ENCODE measurements around the gene LGI4. TPM values are rescaled to one million over a fixed set of nuclear protein-coding genes. Genes with fewer than 3 reads are reported as not detected.

Gene LGI4
- total RNA-seq = under 1 TPM; 0.66 to 0.67 TPM

DNA sequence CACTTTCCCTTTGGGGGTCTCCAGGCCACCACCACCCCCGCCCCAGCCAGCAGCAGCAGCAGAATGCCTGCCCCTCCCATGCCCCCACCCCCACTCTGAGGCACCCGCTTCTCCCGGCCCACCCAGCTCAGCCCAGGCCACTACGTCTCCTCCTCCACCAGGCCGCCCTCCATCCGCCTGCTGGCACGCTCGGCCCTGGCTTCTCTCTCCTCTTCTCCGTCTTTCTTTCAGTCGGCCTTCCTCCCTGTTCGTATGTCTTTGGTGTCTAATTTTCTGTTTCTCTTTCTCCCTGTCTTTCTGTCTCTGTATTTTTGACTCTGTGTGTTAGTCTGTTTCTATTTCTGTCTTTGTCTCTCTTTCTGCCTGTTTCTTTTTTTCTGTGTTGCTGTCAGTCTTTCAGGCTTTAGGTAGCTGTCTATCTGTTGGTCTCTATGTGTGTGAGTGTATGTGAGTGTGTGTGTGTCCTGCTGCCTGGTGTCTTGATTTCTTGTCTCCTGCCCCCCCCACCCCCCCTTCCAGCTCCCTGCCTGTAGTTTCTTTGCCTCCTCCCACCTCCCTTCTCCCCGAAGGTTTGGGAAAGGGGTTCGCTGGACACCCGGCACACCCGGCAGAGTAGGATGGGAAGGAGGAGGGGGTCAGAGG lies at the start of gene LGI4:
Gene LGI4 (minus strand): TSS at position 459 of the 642 bp plus-strand sequence. CDS start 379 bp downstream, at position 80.
- peaks cover 4% of the 10 kb centered on the region for H3K4me1 Mint-ChIP-seq
- H3K27me3 Mint-ChIP-seq = no peaks in the 10 kb centered on the region
- CTCF ChIA-PET = interaction anchor here (0.7 to 3.2 kb wide), 6 partner anchors 11 to 814 kb away, joined by 3 to 30 read pairs (median 8); partner anchors contain the start of gene FXYD5
- POLR2A ChIA-PET = interaction anchor here (0.5 kb wide), 1 partner anchor 36 kb away, joined by 3 read pairs; no protein-coding TSS in a partner anchor
- no peak within 1 kb of the TSS for H3K27ac Mint-ChIP-seq
- no peak within 1 kb of the TSS for H3K4me3 Mint-ChIP-seq
- peaks cover 7% of the 10 kb centered on the region for H3K9me3 Mint-ChIP-seq (ENCODE audit: low read depth)
- H3K36me3 Mint-ChIP-seq (ENCODE audit: low read depth) = no peaks in the 10 kb centered on the region
- no peak for DNase-seq
- ATAC-seq = no peak
- intact Hi-C loops (cut with DNase I, micrococcal nuclease) = loop anchor here (1.0 to 5.0 kb wide), 2 partner anchors 67 to 87 kb away; no protein-coding TSS in a partner anchor

DNA sequence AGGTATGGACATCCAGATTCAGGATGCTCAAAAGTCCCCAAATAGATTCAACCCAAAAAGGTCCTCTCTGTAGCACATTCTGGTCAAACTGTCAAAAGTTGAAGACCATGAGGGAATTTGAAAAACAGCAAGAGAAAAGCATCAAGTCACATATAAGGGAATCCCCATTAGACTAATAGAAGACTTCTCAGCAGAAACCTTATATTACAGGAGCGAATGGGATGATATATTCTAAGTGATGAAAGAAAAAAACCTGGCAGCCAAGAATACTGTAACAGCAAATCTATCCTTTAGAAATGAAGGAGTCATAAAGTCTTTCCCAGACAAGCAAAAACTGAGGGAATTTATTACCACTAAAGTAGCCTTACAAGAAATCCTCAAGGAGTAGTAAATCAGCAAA lies 49.4 kb upstream of the LGI4 start:
- intact Hi-C loops (cut with DNase I, micrococcal nuclease) = no loop called here
- Mint-ChIP-seq H3K4me3 (no peak overlapping the region), H3K27me3 (no peaks in the 10 kb centered on the region), H3K9me3 (ENCODE audit: low read depth) (peaks cover 9% of the 10 kb centered on the region), H3K36me3 (ENCODE audit: low read depth) (no peaks in the 10 kb centered on the region), H3K4me1 (peaks cover 15% of the 10 kb centered on the region), H3K27ac (no peak overlapping the region)
- POLR2A ChIA-PET = interaction anchor here (1.2 kb wide), 1 partner anchor 22 kb away, joined by 6 read pairs; no protein-coding TSS in a partner anchor
- DNase-seq (no peak), ATAC-seq (no peak)
- CTCF ChIA-PET = interaction anchor here (0.8 kb wide), 1 partner anchor 10 kb away, joined by 3 read pairs; no protein-coding TSS in a partner anchor

DNA sequence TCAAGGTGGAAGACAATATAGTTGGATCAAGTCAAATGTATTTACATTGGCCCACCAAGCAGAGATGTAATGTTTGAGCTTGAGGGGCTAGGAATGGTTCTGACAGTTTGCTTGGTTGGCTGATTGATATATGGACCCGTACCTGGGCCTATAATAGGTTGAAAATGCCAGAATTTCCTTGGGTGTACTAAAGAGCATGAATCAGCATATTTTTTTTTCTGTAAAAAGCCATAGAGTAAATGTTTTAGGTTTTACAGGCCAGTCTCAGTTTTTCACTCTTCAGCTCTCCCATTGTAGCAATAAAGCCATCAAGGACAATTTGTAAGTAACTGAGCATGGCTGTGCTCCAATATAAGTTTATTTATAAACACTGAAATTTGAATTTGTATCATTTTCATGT lies 46.5 kb upstream of the LGI4 start:
- ChIA-PET POLR2A (no interaction called here), CTCF (interaction anchor here (1.0 to 2.4 kb wide), 2 partner anchors 9 to 10 kb away, joined by 4 to 7 read pairs; no protein-coding TSS in a partner anchor)
- ATAC-seq (no peak), DNase-seq (no peak)
- no peak overlapping the region for H3K4me3 Mint-ChIP-seq
- no peaks in the 10 kb centered on the region for H3K36me3 Mint-ChIP-seq (ENCODE audit: low read depth)
- peaks cover 13% of the 10 kb centered on the region for H3K9me3 Mint-ChIP-seq (ENCODE audit: low read depth)
- H3K4me1 Mint-ChIP-seq = peaks cover 27% of the 10 kb centered on the region
- no peak overlapping the region for H3K27ac Mint-ChIP-seq
- no peaks in the 10 kb centered on the region for H3K27me3 Mint-ChIP-seq
- intact Hi-C loops (cut with DNase I, micrococcal nuclease) = no loop called here

DNA sequence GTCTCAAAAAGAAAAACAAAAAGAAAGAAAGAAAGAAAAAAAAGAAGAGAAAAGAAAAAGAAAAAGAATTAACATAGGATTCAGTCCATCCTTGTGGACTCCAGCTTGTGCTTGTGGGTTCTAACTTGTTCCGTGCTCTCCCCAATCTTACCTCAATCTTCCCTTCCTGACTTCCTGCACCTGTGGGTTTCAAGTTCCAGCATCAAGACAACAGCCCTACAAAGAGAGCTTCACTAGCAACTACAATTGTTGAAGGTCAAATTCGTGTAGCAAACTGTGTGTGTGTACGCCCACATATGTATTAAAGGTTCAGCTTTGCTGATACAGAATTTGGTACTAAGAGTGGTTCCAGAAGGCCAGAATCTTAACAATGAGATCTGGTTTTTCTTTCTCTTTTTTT lies 45.0 kb upstream of the LGI4 start:
- Mint-ChIP-seq H3K4me3 (peak overlapping the region; percentile 2), H3K27me3 (no peaks in the 10 kb centered on the region), H3K36me3 (ENCODE audit: low read depth) (no peaks in the 10 kb centered on the region), H3K9me3 (ENCODE audit: low read depth) (peaks cover 13% of the 10 kb centered on the region), H3K27ac (peak overlapping the region; percentile 7), H3K4me1 (peaks cover 28% of the 10 kb centered on the region)
- no peak for ATAC-seq
- ChIA-PET CTCF (interaction anchor here (0.7 to 2.4 kb wide), 5 partner anchors 12 to 44 kb away, joined by 4 to 7 read pairs (median 4); partner anchors contain the start of gene FXYD5), POLR2A (interaction anchor here (1.1 kb wide), 1 partner anchor 9 kb away, joined by 4 read pairs; no protein-coding TSS in a partner anchor)
- no peak for DNase-seq
- intact Hi-C loops (cut with DNase I, micrococcal nuclease) = no loop called here

DNA sequence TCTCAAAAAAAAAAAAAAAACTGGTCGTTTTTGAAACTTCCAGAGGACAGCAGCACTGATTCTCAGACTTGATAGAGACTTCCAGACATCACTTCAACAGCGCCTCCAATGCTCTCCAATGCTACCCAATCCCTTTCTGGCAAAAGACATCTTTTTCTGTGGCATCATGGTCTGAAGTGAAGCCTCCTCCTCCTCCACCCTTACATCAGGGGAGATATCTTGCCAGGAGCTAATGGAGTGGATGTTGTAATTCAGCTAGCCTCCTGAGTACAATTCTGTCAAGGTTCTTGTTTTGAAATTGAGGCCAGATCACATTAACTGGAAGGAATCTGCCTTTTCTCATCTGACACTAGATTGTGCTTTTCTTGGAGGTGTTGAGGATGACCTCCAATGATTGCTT lies 43.8 kb upstream of the LGI4 start:
- ChIA-PET CTCF (interaction anchor here (0.6 to 2.1 kb wide), 3 partner anchors 25 to 126 kb away, joined by 3 to 6 read pairs (median 4); partner anchors contain the start of gene FXYD5), POLR2A (interaction anchor here (1.1 kb wide), 1 partner anchor 8 kb away, joined by 4 read pairs; no protein-coding TSS in a partner anchor)
- Mint-ChIP-seq H3K27ac (no peak overlapping the region), H3K9me3 (ENCODE audit: low read depth) (peaks cover 6% of the 10 kb centered on the region), H3K4me1 (peaks cover 23% of the 10 kb centered on the region), H3K4me3 (no peak overlapping the region), H3K36me3 (ENCODE audit: low read depth) (no peaks in the 10 kb centered on the region), H3K27me3 (no peaks in the 10 kb centered on the region)
- DNase-seq (no peak), ATAC-seq (no peak)
- intact Hi-C loops (cut with DNase I, micrococcal nuclease) = no loop called here

DNA sequence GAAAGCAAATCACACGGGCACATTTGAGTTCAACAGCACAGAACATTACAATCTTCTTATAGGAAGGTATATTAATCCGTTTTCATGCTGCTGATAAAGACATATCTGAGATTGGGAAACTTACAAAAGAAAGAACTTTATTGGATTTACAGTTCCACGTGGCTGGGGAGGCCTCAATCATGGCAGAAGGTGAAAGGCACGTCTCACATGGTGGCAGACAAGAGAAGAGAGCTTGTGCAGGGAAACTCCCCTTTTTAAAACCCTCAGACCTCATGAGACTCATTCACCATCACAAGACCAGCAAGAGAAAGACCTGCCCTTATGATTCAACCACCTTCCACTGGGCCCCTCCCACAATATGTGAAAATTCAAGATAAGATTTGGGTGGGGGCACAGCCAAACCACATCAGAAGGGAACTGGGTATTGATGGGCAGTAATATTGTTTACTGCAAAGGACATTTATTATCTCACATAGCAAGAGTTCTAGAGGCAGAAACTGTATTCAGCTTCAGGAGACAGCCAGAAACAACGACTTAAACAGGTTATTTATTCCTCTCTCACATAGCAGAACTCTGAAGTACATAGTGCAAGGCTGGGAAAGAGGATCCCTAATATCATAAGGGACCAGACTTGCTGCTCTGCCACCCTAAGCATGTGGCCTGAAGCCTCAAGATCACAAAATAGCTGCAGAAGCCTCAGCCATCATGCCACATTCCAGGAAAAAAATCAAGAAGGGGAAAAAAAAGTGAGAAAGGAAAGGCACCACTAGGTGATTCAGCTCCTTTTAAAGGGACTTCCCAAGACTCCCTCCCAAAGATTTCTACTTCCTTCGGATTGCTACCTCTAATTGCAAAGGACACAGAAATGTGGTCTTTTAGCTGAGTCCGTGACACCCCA lies 42.8 kb upstream of the LGI4 start:
- Mint-ChIP-seq H3K27me3 (no peaks in the 10 kb centered on the region), H3K27ac (no peak overlapping the region), H3K4me1 (peaks cover 23% of the 10 kb centered on the region), H3K4me3 (no peak overlapping the region), H3K36me3 (ENCODE audit: low read depth) (peaks cover 3% of the 10 kb centered on the region), H3K9me3 (ENCODE audit: low read depth) (peaks cover 4% of the 10 kb centered on the region)
- intact Hi-C loops (cut with DNase I, micrococcal nuclease) = no loop called here
- ChIA-PET POLR2A (interaction anchor here (0.6 kb wide), 1 partner anchor 10 kb away, joined by 8 read pairs; no protein-coding TSS in a partner anchor), CTCF (interaction anchor here (0.6 to 0.8 kb wide), 4 partner anchors 24 to 500 kb away, joined by 3 to 4 read pairs (median 4); partner anchors contain the start of gene ZNF302)
- ATAC-seq (peak; percentile 40), DNase-seq (no peak)

DNA sequence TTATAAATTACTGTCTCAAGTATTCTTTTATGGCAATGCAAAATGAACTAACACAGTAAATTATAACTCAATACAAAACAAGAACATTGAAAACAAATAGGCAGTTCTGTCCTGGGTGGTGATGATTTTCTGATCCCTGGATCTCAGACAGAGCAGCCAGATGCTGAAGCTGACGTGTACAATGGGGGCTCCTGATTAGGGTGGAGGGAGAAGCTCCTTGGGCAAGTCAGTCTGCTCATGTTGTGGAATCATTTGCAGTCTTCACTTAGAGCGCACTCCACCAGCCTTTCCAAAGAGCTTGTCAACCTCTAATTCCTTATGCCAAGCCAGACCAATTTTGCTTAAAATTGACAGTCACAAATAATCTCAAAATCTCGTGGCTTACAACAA lies 41.3 kb upstream of the LGI4 start:
- Mint-ChIP-seq H3K27ac (no peak overlapping the region), H3K36me3 (ENCODE audit: low read depth) (peaks cover 15% of the 10 kb centered on the region), H3K4me1 (peaks cover 26% of the 10 kb centered on the region), H3K4me3 (no peak overlapping the region), H3K27me3 (no peaks in the 10 kb centered on the region), H3K9me3 (ENCODE audit: low read depth) (peaks cover 4% of the 10 kb centered on the region)
- intact Hi-C loops (cut with DNase I, micrococcal nuclease) = no loop called here
- DNase-seq = no peak
- CTCF ChIA-PET = no interaction called here
- POLR2A ChIA-PET = no interaction called here
- ATAC-seq = no peak

DNA sequence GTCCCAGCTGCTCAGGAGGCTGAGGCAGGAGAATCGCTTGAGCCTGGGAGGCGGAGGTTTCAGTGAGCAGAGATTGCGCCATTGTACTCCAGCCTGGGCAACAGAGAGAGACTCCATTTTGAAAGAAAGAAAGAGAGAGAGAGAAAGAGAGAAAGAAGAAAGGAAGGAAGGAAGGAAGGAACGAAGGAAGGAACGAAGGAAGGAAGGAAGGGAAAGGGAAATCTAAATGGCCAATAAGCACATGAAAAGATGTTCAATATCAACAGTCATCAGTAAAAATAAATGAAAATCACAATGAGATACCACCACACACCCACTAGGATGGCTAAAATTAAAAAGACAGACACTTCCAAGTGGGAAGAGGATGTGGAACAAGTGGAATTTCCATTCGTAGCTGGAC lies 39.4 kb upstream of the LGI4 start:
- CTCF ChIA-PET = interaction anchor here (0.6 to 1.4 kb wide), 2 partner anchors 15 to 73 kb away, joined by 3 to 4 read pairs; no protein-coding TSS in a partner anchor
- intact Hi-C loops (cut with DNase I, micrococcal nuclease) = no loop called here
- no peaks in the 10 kb centered on the region for H3K27me3 Mint-ChIP-seq

DNA sequence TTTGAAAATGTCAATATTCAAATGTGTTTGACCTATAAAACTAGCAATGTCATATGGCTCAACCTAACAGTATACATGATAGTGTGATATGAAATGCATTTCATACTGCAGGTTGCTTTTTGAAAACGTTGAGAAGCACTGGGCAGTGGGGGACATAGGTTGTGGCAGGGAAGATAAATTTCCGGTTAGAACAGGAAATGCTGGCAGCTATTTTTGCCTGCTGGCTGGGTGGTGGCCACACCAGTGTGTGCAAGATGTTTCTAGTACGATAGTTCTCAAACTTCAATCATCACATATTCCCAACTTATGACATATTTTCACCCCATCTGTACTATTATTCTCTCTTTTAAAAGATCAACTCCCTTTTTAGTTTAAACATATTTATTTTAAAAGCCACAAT lies 36.9 kb upstream of the LGI4 start:
- CTCF ChIA-PET = interaction anchor here (0.5 to 2.3 kb wide), 5 partner anchors 9 to 53 kb away, joined by 3 to 7 read pairs (median 5); partner anchors contain the start of gene FXYD7
- intact Hi-C loops (cut with DNase I, micrococcal nuclease) = no loop called here
- Mint-ChIP-seq H3K27me3 (no peaks in the 10 kb centered on the region), H3K4me1 (peaks cover 39% of the 10 kb centered on the region), H3K4me3 (no peak overlapping the region), H3K27ac (peak overlapping the region; percentile 56), H3K9me3 (ENCODE audit: low read depth) (no peaks in the 10 kb centered on the region), H3K36me3 (ENCODE audit: low read depth) (peaks cover 47% of the 10 kb centered on the region)
- ATAC-seq (no peak), DNase-seq (no peak)
- POLR2A ChIA-PET = interaction anchor here (0.6 to 1.0 kb wide), 2 partner anchors 8 to 24 kb away, joined by 4 to 12 read pairs; no protein-coding TSS in a partner anchor

More for the DNA sequence above, 39.4 kb upstream of the LGI4 start:
- Mint-ChIP-seq H3K27ac (no peak overlapping the region), H3K4me3 (no peak overlapping the region), H3K36me3 (ENCODE audit: low read depth) (peaks cover 30% of the 10 kb centered on the region), H3K4me1 (peaks cover 26% of the 10 kb centered on the region), H3K9me3 (ENCODE audit: low read depth) (peaks cover 4% of the 10 kb centered on the region)
- DNase-seq = no peak
- POLR2A ChIA-PET = interaction anchor here (0.6 kb wide), 1 partner anchor 9 kb away, joined by 5 read pairs; no protein-coding TSS in a partner anchor
- ATAC-seq = no peak

DNA sequence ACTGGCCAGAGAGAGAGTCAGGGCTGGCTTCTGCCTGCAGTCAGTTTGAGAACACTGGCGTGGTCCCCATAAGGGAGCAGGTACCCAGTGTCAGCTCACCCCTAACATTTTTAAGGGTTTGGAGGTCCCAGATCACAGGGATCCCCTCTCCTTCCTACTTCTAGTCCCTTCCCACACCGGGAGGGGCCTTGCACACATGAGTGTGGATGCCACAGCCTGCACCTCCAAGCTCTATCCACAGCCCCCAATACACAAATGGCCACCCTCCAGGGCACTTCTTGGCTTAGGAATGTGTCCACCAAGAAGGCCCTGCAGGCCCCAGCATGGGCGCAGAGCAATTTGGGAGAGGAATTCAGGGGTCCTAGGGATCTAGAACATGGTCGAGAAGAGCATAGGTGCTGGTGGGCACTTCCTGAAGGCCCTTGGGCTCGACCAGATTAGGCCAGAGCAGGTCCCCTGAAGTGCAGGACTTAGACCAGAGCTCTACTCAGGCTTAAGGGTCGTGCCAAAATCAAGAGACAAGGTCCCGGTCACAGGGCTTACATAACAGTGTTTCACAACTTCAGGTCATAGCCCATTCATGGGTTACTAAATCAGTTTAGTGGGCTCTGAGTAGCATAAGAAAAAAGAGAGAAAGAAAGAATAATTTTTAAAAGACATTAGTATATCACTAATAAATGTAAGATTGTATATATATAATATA lies 35.7 kb upstream of the LGI4 start:
- POLR2A ChIA-PET = interaction anchor here (1.0 kb wide), 1 partner anchor 9 kb away, joined by 4 read pairs; no protein-coding TSS in a partner anchor
- CTCF ChIA-PET = interaction anchor here (0.7 to 1.4 kb wide), 2 partner anchors 25 to 714 kb away, joined by 3 read pairs; no protein-coding TSS in a partner anchor
- Mint-ChIP-seq H3K4me1 (peaks cover 45% of the 10 kb centered on the region), H3K9me3 (ENCODE audit: low read depth) (peaks cover 11% of the 10 kb centered on the region), H3K4me3 (no peak overlapping the region), H3K36me3 (ENCODE audit: low read depth) (peaks cover 59% of the 10 kb centered on the region), H3K27ac (peak overlapping the region; percentile 63), H3K27me3 (no peaks in the 10 kb centered on the region)
- no peak for DNase-seq
- intact Hi-C loops (cut with DNase I, micrococcal nuclease) = no loop called here
- no peak for ATAC-seq

Measured in activated CD4-positive, alpha-beta T cell treated with anti-CD3 and anti-CD28 coated beads for 36 hours (primary cell).